ENCODE measurements around the gene RAB13. TPM values are rescaled to one million over a fixed set of nuclear protein-coding genes. Genes with fewer than 3 reads are reported as not detected.

The RAB13 gene
- total RNA-seq, 1 donor from 2014 or later, result 49.1 TPM

DNA sequence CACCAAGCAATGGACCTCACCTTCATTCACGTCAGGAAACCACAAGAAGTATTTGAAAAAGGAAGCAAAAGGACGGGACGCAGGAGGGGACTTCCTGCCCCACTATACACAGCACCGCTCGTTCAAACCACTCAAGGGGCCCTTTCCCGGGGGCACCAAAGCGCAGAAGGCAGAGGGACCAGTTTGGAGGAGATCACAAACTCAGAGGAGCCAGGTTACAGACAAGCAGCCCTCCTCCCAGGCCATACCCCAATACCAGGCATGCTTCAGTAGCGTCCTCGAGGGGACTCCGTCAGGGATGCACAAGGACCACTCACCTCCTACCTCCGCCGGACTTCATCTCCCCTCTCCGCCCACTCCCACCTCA is 28.4 kb downstream of the RAB13 start:
- intact Hi-C loops (cut with micrococcal nuclease), result loop anchor here (1.0 to 2.0 kb wide), 8 partner anchors 10 to 315 kb away; partner anchors contain the start of genes CREB3L4, DENND4B, HAX1 and JTB
- POLR2A ChIA-PET, result interaction anchor here (0.6 to 8.3 kb wide), 14 partner anchors 9 to 324 kb away, joined by 3 to 234 read pairs (median 10); partner anchors contain the start of genes CHTOP, CREB3L4, DENND4B and GATAD2B
- TF ChIP-seq, protein P1, sequence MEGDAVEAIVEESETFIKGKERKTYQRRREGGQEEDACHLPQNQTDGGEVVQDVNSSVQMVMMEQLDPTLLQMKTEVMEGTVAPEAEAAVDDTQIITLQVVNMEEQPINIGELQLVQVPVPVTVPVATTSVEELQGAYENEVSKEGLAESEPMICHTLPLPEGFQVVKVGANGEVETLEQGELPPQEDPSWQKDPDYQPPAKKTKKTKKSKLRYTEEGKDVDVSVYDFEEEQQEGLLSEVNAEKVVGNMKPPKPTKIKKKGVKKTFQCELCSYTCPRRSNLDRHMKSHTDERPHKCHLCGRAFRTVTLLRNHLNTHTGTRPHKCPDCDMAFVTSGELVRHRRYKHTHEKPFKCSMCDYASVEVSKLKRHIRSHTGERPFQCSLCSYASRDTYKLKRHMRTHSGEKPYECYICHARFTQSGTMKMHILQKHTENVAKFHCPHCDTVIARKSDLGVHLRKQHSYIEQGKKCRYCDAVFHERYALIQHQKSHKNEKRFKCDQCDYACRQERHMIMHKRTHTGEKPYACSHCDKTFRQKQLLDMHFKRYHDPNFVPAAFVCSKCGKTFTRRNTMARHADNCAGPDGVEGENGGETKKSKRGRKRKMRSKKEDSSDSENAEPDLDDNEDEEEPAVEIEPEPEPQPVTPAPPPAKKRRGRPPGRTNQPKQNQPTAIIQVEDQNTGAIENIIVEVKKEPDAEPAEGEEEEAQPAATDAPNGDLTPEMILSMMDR (IDR thresholded peaks at IDR 0.05), result no peak

DNA sequence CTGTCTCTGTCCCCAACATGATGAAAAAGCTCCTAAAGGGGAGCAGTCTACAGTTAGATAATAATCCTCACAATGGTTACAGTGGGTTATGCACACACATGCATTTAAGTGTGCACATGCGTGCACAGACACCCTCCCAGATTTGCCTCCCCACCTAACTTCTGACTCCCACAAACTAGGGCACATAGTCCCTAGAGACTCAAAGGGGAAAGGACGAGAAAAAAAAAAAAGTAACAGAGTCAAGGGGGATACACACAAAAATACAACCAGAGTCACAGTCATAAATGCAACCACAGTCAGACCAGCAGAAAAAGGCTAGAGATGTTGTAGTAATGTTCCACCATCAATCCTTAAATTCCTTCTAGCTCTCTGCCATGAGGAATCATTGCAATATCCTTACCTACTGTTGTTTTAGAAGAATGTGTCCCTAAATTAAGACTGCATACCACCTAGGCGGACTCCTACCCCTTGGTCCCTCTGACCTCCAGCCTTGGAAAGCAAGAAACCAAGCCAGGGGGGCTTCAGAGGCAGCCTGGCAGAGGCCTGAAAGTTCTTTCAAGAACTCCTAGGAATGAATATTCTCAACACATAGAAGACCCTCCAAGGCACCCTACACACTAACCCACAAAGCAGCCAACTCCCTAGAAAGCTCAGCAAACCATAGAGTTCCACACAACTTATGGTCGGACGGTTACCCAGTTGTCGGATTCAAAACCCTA is 29.0 kb downstream of the RAB13 start:
- Mint-ChIP-seq H3K9me3 (no peaks in the 10 kb centered on the region), H3K27me3 (no peaks in the 10 kb centered on the region), H3K4me3 (peak overlapping the region; percentile 96), H3K36me3 (ENCODE audit: low read depth) (peaks cover 80% of the 10 kb centered on the region), H3K4me1 (peaks cover 70% of the 10 kb centered on the region), H3K27ac (peak overlapping the region; percentile 96)
- intact Hi-C loops (cut with micrococcal nuclease), result no loop called here
- POLR2A ChIA-PET, result interaction anchor here (0.6 to 8.3 kb wide), 15 partner anchors 8 to 293 kb away, joined by 3 to 234 read pairs (median 7); partner anchors contain the start of genes CREB3L4, DENND4B, GATAD2B and JTB
- TF ChIP-seq, protein P1 (IDR thresholded peaks at IDR 0.05), result no peak
- DNase-seq (no peak), ATAC-seq (ENCODE audit: low read depth) (no peak)
- CTCF ChIA-PET, result interaction anchor here (1.5 to 2.9 kb wide), 4 partner anchors 10 to 136 kb away, joined by 3 to 14 read pairs (median 7); partner anchors contain the start of genes CREB3L4 and RAB13

More for the DNA sequence above, 28.4 kb downstream of the RAB13 start:
- DNase-seq (peak; percentile 61), ATAC-seq (ENCODE audit: low read depth) (peak; percentile 32)
- Mint-ChIP-seq H3K36me3 (ENCODE audit: low read depth) (peaks cover 78% of the 10 kb centered on the region), H3K4me3 (peak overlapping the region; percentile 96), H3K27me3 (no peaks in the 10 kb centered on the region), H3K4me1 (peaks cover 75% of the 10 kb centered on the region), H3K27ac (peak overlapping the region; percentile 96), H3K9me3 (no peaks in the 10 kb centered on the region)
- CTCF ChIA-PET, result interaction anchor here (1.8 to 2.9 kb wide), 3 partner anchors 9 to 136 kb away, joined by 6 to 14 read pairs (median 8); partner anchors contain the start of genes CREB3L4 and RAB13

DNA sequence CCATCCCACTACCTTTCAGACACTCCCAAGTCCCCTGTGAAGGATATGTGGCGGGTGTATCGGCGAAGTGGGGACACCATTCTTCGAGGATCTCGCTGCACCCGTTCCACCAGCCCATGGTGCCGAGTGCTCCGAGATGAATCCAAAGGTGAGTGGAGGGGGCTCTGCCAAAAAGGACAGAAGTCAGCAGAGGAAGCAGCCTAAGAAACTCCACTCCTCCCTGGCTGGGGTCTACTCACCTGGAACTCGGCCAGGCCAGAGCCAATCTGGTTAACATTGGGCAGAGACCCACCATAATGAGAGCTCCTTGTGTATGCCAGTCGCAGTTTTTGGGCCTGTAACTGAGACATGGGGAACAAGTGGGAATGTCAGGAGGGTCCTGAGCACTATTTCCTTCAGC is 31.3 kb downstream of the RAB13 start:
- no peak overlapping the region for H3K27ac Mint-ChIP-seq
- intact Hi-C loops (cut with micrococcal nuclease), result no loop called here
- CTCF ChIA-PET, result no interaction called here

DNA sequence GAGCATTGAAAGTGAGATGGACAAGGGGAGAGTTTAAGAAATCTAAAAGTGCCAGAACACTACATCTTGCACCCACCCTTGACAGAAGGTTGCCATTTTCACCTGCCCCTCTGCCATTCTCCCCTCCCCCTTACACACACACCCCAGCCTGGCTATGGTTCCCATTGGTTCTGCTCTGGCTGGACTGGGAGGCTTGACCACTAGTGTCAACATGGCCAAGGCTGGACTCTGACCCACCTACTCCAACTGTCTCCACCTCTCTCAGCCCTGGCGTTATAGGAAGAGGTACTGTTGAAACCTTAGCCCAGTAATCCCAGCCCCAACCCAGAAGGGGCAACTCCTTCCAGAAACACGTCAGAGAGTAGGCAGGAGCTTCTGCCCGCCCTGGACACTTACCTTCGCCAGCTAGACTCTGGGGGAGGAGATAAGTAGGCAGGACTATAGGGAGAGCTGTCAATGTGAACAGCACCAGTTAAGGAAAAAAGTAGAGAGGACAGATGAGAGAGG is 32.2 kb downstream of the RAB13 start:
- Mint-ChIP-seq H3K36me3 (ENCODE audit: low read depth) (peaks cover 81% of the 10 kb centered on the region), H3K27ac (no peak overlapping the region), H3K27me3 (no peaks in the 10 kb centered on the region), H3K4me1 (peaks cover 71% of the 10 kb centered on the region), H3K4me3 (no peak overlapping the region), H3K9me3 (no peaks in the 10 kb centered on the region)
- DNase-seq (no peak), ATAC-seq (ENCODE audit: low read depth) (no peak)
- intact Hi-C loops (cut with micrococcal nuclease), result no loop called here
- ChIA-PET CTCF (interaction anchor here (0.9 kb wide), 1 partner anchor 14 kb away, joined by 3 read pairs; the partner anchor contains the start of gene CREB3L4), POLR2A (interaction anchor here (0.8 to 8.3 kb wide), 6 partner anchors 8 to 65 kb away, joined by 4 to 234 read pairs (median 8); partner anchors contain the start of genes CREB3L4, DENND4B, JTB and SLC39A1)
- TF ChIP-seq, protein P1 (IDR thresholded peaks at IDR 0.05), result no peak

More for the DNA sequence above, 31.3 kb downstream of the RAB13 start:
- no peak overlapping the region for H3K4me3 Mint-ChIP-seq
- TF ChIP-seq, protein P1 (IDR thresholded peaks at IDR 0.05), result no peak
- ATAC-seq (ENCODE audit: low read depth) (no peak), DNase-seq (no peak)
- H3K9me3 Mint-ChIP-seq, result no peaks in the 10 kb centered on the region
- H3K27me3 Mint-ChIP-seq, result no peaks in the 10 kb centered on the region
- POLR2A ChIA-PET, result interaction anchor here (1.5 to 8.3 kb wide), 4 partner anchors 9 to 27 kb away, joined by 4 to 234 read pairs (median 66); partner anchors contain the start of genes CREB3L4, DENND4B and SLC39A1
- peaks cover 70% of the 10 kb centered on the region for H3K4me1 Mint-ChIP-seq
- H3K36me3 Mint-ChIP-seq (ENCODE audit: low read depth), result peaks cover 80% of the 10 kb centered on the region

DNA sequence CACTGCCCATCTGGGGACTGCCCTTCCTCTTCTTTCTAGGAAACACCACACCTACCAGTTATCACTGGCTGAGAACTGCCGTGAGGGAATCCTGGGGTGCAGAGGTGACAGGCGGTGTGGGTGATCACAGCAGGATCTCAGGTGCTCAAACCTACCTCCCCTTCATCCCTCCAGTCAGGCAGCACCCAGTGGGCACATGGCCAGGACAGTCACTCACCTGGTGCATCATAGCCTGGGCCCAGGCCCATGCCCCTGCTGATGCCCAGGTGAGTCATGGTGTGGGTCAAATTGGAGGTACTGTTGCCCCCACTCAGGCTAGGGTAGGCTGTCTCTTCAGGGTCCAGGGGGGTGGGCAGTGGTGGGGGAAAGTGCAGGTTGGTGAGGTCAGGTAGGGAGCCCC is 34.3 kb downstream of the RAB13 start:
- DNase-seq (no peak), ATAC-seq (ENCODE audit: low read depth) (no peak)
- H3K9me3 Mint-ChIP-seq, result no peaks in the 10 kb centered on the region
- H3K36me3 Mint-ChIP-seq (ENCODE audit: low read depth), result peaks cover 82% of the 10 kb centered on the region
- no peak overlapping the region for H3K27ac Mint-ChIP-seq
- ChIA-PET CTCF (no interaction called here), POLR2A (no interaction called here)
- peaks cover 76% of the 10 kb centered on the region for H3K4me1 Mint-ChIP-seq
- no peak overlapping the region for H3K4me3 Mint-ChIP-seq
- TF ChIP-seq, protein P1 (IDR thresholded peaks at IDR 0.05), result no peak
- H3K27me3 Mint-ChIP-seq, result no peaks in the 10 kb centered on the region
- intact Hi-C loops (cut with micrococcal nuclease), result no loop called here

All from activated B cell treated with CpG ODN at 0.5 μM for 24 hours (primary cell).